ENCODE data around the gene OSBPL3.

The OSBPL3 gene

DNA sequence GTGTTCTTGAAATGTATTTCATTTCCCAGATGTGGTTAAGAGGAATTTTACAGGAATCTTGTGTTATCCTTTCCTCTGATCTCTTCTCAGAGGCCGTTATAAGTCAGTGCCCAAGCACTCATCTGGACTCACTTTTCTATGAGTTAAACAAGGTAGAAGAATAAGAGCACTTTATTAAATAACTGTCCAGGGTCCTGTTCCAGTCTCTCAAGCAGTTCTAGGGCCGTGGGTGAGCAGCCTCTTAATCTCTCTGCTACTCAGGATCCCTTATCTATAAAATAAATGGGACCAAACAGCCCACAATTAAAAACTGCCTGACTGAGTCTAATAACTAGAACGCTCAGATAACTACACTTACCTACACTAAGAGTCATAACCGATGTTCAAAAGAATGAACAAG lies 111.2 kb downstream of the OSBPL3 start:
- Histone ChIP-seq H3K4me2 (ENCODE audit: low read depth, low read length) (no peak overlapping the region), H3K36me3 (replicated peaks; ENCODE audit: insufficient read depth, low read length) (no peaks in the 10 kb centered on the region), H3K79me2 (ENCODE audit: low read length) (0 out of 2 replicates have a peak, but pooled peaks cover 3% of the 10 kb centered on the region), H4K20me1 (ENCODE audit: insufficient read depth, low read length) (no peaks in the 10 kb centered on the region), H3K9me2 (replicated peaks; ENCODE audit: insufficient read depth, low read length) (no peaks in the 10 kb centered on the region), H3K9me3 (replicated peaks; ENCODE audit: insufficient read depth, low read length) (no peaks in the 10 kb centered on the region), H3F3A (ENCODE audit: insufficient read depth, low read length) (no peaks in the 10 kb centered on the region), H3K4me3 (ENCODE audit: low read length) (no peak overlapping the region), H3K4me1 (ENCODE audit: low read length) (peaks cover 13% of the 10 kb centered on the region; the same call in 1 of the 2 replicates), H3K27me3 (replicated peaks; ENCODE audit: insufficient read depth, low read length) (no peaks in the 10 kb centered on the region), H3K27ac (ENCODE audit: low read length) (no peak overlapping the region), H3K9ac (ENCODE audit: low read length) (no peak overlapping the region), H2AFZ (ENCODE audit: low read length) (no peak overlapping the region)
- DNase-seq, result no peak
- TF ChIP-seq EZH2phosphoT487 (IDR thresholded peaks at IDR 0.05; ENCODE audit: low read length) (no peak), EZH2 (optimal IDR thresholded peaks at IDR 0.05; ENCODE audit: low read depth, low read length) (no peak)
- TF ChIP-seq, protein P1, sequence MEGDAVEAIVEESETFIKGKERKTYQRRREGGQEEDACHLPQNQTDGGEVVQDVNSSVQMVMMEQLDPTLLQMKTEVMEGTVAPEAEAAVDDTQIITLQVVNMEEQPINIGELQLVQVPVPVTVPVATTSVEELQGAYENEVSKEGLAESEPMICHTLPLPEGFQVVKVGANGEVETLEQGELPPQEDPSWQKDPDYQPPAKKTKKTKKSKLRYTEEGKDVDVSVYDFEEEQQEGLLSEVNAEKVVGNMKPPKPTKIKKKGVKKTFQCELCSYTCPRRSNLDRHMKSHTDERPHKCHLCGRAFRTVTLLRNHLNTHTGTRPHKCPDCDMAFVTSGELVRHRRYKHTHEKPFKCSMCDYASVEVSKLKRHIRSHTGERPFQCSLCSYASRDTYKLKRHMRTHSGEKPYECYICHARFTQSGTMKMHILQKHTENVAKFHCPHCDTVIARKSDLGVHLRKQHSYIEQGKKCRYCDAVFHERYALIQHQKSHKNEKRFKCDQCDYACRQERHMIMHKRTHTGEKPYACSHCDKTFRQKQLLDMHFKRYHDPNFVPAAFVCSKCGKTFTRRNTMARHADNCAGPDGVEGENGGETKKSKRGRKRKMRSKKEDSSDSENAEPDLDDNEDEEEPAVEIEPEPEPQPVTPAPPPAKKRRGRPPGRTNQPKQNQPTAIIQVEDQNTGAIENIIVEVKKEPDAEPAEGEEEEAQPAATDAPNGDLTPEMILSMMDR (IDR thresholded peaks at IDR 0.05; ENCODE audit: low read length), result no peak

DNA sequence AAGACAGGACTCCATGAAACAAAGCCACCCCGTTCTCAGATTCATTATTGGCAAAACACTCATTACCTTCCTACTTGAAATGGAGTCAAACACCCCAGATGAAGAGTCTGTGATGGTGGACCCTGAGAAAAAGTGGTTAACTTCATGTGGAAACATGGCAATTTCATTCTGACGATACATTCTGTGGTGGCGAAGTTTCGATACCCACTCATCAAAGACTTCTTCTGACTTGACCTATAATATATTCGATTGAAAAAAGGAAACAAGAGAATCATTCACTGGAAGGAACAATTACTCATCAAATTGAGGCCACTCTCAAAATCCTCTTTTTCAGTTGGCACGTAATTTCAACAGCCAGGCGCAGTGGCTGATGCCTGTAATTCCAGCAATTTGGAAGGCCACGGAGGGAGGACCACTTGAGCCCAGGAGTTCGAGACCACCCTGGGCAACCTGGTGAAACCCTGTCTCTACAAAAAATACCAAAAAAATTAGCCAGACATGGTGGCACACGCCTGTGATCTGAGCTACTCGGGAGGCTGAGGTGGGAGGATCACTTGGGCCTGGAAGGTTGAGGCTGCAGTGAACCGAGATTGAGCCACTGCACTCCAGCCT lies 113.9 kb downstream of the OSBPL3 start:
- no peaks in the 10 kb centered on the region for H3K27me3 ChIP-seq (replicated peaks; ENCODE audit: insufficient read depth, low read length)
- H2AFZ ChIP-seq (ENCODE audit: low read length), result no peak overlapping the region
- H3K27ac ChIP-seq (ENCODE audit: low read length), result no peak overlapping the region
- no peaks in the 10 kb centered on the region for H3F3A ChIP-seq (ENCODE audit: insufficient read depth, low read length)
- H3K4me3 ChIP-seq (ENCODE audit: low read length), result no peak overlapping the region
- no peaks in the 10 kb centered on the region for H4K20me1 ChIP-seq (ENCODE audit: insufficient read depth, low read length)
- DNase-seq, result no peak
- H3K9me2 ChIP-seq (replicated peaks; ENCODE audit: insufficient read depth, low read length), result no peaks in the 10 kb centered on the region
- H3K9ac ChIP-seq (ENCODE audit: low read length), result no peak overlapping the region
- no peaks in the 10 kb centered on the region for H3K4me1 ChIP-seq (ENCODE audit: low read length)
- no peaks in the 10 kb centered on the region for H3K9me3 ChIP-seq (replicated peaks; ENCODE audit: insufficient read depth, low read length)
- no peaks in the 10 kb centered on the region for H3K36me3 ChIP-seq (replicated peaks; ENCODE audit: insufficient read depth, low read length)
- TF ChIP-seq EZH2phosphoT487 (IDR thresholded peaks at IDR 0.05; ENCODE audit: low read length) (no peak), EZH2 (optimal IDR thresholded peaks at IDR 0.05; ENCODE audit: low read depth, low read length) (no peak)
- H3K79me2 ChIP-seq (ENCODE audit: low read length), result no peaks in the 10 kb centered on the region
- no peak overlapping the region for H3K4me2 ChIP-seq (ENCODE audit: low read depth, low read length)

DNA sequence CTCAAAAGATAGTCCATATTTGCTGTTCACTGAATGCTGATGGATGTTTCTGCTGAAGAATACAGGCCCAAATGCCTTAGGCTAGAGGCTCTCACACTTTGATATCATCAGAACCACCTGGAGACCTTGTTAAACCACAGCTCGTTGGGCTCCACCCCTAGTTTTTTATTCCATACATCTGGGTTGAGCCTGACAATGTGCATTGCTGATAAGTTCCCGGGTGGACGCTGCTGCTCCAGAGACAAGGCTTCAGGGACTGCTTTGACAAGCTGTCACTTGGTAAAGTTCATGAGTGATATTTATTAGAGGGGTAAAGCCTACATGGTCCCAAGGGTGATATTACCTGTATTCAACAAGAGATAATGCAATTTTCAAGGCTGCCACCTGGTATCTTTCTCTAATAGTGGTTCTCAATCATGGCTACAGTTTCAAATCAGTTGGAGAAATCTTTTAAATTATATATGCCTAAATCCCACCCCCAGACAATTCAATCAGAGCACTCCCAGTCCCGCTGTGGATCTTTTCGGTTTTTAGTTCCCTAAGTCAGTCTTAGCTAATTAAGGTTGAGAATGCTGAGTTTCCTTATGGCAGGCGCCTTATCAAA lies 115.7 kb downstream of the OSBPL3 start:
- Histone ChIP-seq H3K9me2 (replicated peaks; ENCODE audit: insufficient read depth, low read length) (no peaks in the 10 kb centered on the region), H2AFZ (ENCODE audit: low read length) (no peak overlapping the region), H3K27ac (ENCODE audit: low read length) (no peak overlapping the region), H3K4me3 (ENCODE audit: low read length) (no peak overlapping the region), H3K9me3 (replicated peaks; ENCODE audit: insufficient read depth, low read length) (no peaks in the 10 kb centered on the region), H3K27me3 (replicated peaks; ENCODE audit: insufficient read depth, low read length) (no peaks in the 10 kb centered on the region), H3K4me2 (ENCODE audit: low read depth, low read length) (no peak overlapping the region), H3K79me2 (ENCODE audit: low read length) (no peaks in the 10 kb centered on the region), H4K20me1 (ENCODE audit: insufficient read depth, low read length) (no peaks in the 10 kb centered on the region), H3K4me1 (ENCODE audit: low read length) (no peaks in the 10 kb centered on the region), H3K36me3 (replicated peaks; ENCODE audit: insufficient read depth, low read length) (no peaks in the 10 kb centered on the region), H3K9ac (ENCODE audit: low read length) (no peak overlapping the region), H3F3A (ENCODE audit: insufficient read depth, low read length) (no peaks in the 10 kb centered on the region; the same call in 1 of the 2 replicates)
- no peak for DNase-seq
- TF ChIP-seq EZH2phosphoT487 (IDR thresholded peaks at IDR 0.05; ENCODE audit: low read length), result no peak
- TF ChIP-seq EZH2 (optimal IDR thresholded peaks at IDR 0.05; ENCODE audit: low read depth, low read length), result no peak
- TF ChIP-seq, protein P1 (IDR thresholded peaks at IDR 0.05; ENCODE audit: low read length), result no peak

DNA sequence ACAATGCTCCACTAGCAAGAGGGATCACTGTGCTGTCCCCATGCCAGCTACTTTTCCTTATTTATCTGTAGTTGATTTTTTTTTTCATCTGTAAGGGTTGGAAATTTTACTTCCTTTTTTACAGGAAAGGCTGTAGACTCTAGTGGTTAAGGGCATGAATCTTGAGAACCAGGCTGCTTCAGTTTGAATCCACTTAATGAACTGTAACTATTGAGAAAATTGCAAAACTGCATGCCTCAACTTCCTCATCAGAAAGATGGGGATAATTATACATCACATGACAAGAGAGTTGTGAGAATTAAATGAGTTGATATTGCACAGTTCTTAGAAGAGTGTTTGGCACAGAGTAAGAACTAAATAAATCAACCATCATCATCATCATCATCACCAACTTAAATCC lies 116.4 kb downstream of the OSBPL3 start:
- Histone ChIP-seq H3K27me3 (replicated peaks; ENCODE audit: insufficient read depth, low read length) (no peaks in the 10 kb centered on the region), H3K79me2 (ENCODE audit: low read length) (no peaks in the 10 kb centered on the region), H3F3A (ENCODE audit: insufficient read depth, low read length) (no peaks in the 10 kb centered on the region; the same call in 1 of the 2 replicates), H3K4me1 (ENCODE audit: low read length) (no peaks in the 10 kb centered on the region), H4K20me1 (ENCODE audit: insufficient read depth, low read length) (no peaks in the 10 kb centered on the region), H3K36me3 (replicated peaks; ENCODE audit: insufficient read depth, low read length) (no peaks in the 10 kb centered on the region), H3K9me2 (replicated peaks; ENCODE audit: insufficient read depth, low read length) (no peaks in the 10 kb centered on the region), H3K4me3 (ENCODE audit: low read length) (no peak overlapping the region), H3K27ac (ENCODE audit: low read length) (no peak overlapping the region), H3K9ac (ENCODE audit: low read length) (no peak overlapping the region), H3K4me2 (ENCODE audit: low read depth, low read length) (no peak overlapping the region), H3K9me3 (replicated peaks; ENCODE audit: insufficient read depth, low read length) (no peaks in the 10 kb centered on the region), H2AFZ (ENCODE audit: low read length) (no peak overlapping the region)
- no peak for DNase-seq
- TF ChIP-seq, protein P1 (IDR thresholded peaks at IDR 0.05; ENCODE audit: low read length), result no peak
- no peak for TF ChIP-seq EZH2phosphoT487 (IDR thresholded peaks at IDR 0.05; ENCODE audit: low read length)
- no peak for TF ChIP-seq EZH2 (optimal IDR thresholded peaks at IDR 0.05; ENCODE audit: low read depth, low read length)

Measured in MM.1S (cell line).